GM12878 (cell line): ENCODE results near the gene ARHGAP26. TPM values are rescaled to one million over a fixed set of nuclear protein-coding genes. Genes with fewer than 3 reads are reported as not detected.

Source experiments
- ATAC-seq: fragments of 200-7000 bp; cut with Tn5 transposase; 3 replicates; pipeline ENCODE4 v1.9.1; 2020; ENCODE audit warnings: mild to moderate bottlenecking, moderate library complexity
- BruUV-seq: library from RNA; stranded (reverse); fragments of 400-500 nt; replicated peaks from 2 replicates; lab custom pipeline; 2021; lab: Mats Ljungman, UMichigan
- CTCF ChIA-PET: fragments of 300-600 bp; sonication (Branson Sonifier 250); formaldehyde crosslinking; extraction: SDS; loops from one replicate; lab custom pipeline; 2021; ENCODE audit warnings: inconsistent platforms; lab: Yijun Ruan, JAX
- POLR2A ChIA-PET: fragments of 350-600 bp; formaldehyde crosslinking; extraction: SDS; loops from one replicate; lab custom pipeline; 2021; ENCODE audit warnings: inconsistent platforms; lab: Charles Lee
- RAD21 ChIA-PET: fragments of 300-600 bp; sonication (Branson Sonifier 250); formaldehyde crosslinking; loops from one replicate; lab custom pipeline; 2023; ENCODE audit warnings: antibody characterized with exemption; ENCODE audit not compliant: unreplicated experiment; lab: Charles Lee
- SMC1A ChIA-PET: fragments of 300-600 bp; sonication (Branson Sonifier 250); formaldehyde crosslinking; loops from one replicate; lab custom pipeline; 2023; ENCODE audit not compliant: unreplicated experiment, uncharacterized antibody; lab: Charles Lee
- DNase-seq: peaks from one replicate; pipeline ENCODE4 v3.0.0-alpha.2; 2011; ENCODE audit warnings: low read depth, low spot score
- FAIRE-seq: peaks from 3 replicates; lab custom pipeline; 2011; peaks lifted over from hg19 to GRCh38; lab: Jason Lieb, UNC
- H2AFZ ChIP-seq: 2 replicates; pipeline ENCODE4 v1.6.0; 2011; ENCODE audit warnings: low read depth, low read length, control low read depth; ENCODE audit not compliant: control insufficient read depth
- H3K27ac ChIP-seq: 2 replicates; pipeline ENCODE4 v1.5.1; 2011; ENCODE audit warnings: control low read depth; ENCODE audit not compliant: control insufficient read depth, insufficient read depth
- H3K27me3 ChIP-seq, 2 experiments: replicated peaks in 1 of 2; 2 replicates each; pipeline versions ENCODE4 v1.6.0 to v1.6.1; 2011; ENCODE audit warnings: low read length in 1 of 2; ENCODE audit not compliant: control insufficient read depth in 2 of 2, insufficient read depth in 2 of 2
- H3K36me3 ChIP-seq, 2 experiments: 2 replicates each; pipeline ENCODE4 v1.5.1; 2011; ENCODE audit warnings: low read length in 1 of 2; ENCODE audit not compliant: control insufficient read depth in 2 of 2, insufficient read depth in 2 of 2
- H3K4me1 ChIP-seq: 2 replicates; pipeline ENCODE4 v1.6.1; 2011; ENCODE audit warnings: mild to moderate bottlenecking, low read length, moderate library complexity, mixed read lengths; ENCODE audit not compliant: control insufficient read depth, insufficient read depth
- H3K4me2 ChIP-seq: 2 replicates; pipeline ENCODE4 v1.6.0; 2011; ENCODE audit warnings: control low read depth; ENCODE audit not compliant: control insufficient read depth, insufficient read depth
- H3K4me3 ChIP-seq: fragments of 200-600 bp; sonication (generic); 2 replicates; pipeline ENCODE4 v1.5.1; 2016
- H3K79me2 ChIP-seq: 2 replicates; pipeline ENCODE4 v1.6.0; 2011; ENCODE audit warnings: low read length; ENCODE audit not compliant: control insufficient read depth, insufficient read depth
- H3K9ac ChIP-seq: 2 replicates; pipeline ENCODE4 v1.8.0; 2011; ENCODE audit warnings: low read length, control low read depth, mixed read lengths; ENCODE audit not compliant: control insufficient read depth, insufficient read depth
- H3K9me3 ChIP-seq: replicated peaks from 3 replicates; pipeline ENCODE4 v1.5.1; 2011; ENCODE audit warnings: mild to moderate bottlenecking, low read length; ENCODE audit not compliant: control insufficient read depth, insufficient read depth
- H4K20me1 ChIP-seq: 2 replicates; pipeline ENCODE4 v1.6.0; 2011; ENCODE audit not compliant: control insufficient read depth, insufficient read depth
- CBX5 ChIP-seq: sonication (generic); IDR thresholded peaks from 2 replicates; pipeline ENCODE4 v1.6.1; 2016; ENCODE audit warnings: low read depth, moderate library complexity, mild to moderate bottlenecking, inconsistent platforms
- EP300 ChIP-seq, 2 experiments: fragments of 150-350 bp in 1 of 2; IDR thresholded peaks; 2 replicates each; pipeline ENCODE4 v1.6.1; 2011 to 2012; ENCODE audit warnings: low read depth in 2 of 2, low read length in 2 of 2, borderline replicate concordance in 1 of 2, improper control_type of control experiment in 1 of 2, inconsistent platforms in 1 of 2; ENCODE audit not compliant: control insufficient read depth in 1 of 2
- NRF1 ChIP-seq: conservative IDR thresholded peaks from 2 replicates; pipeline ENCODE4 v1.6.1; 2011; ENCODE audit warnings: mild to moderate bottlenecking, low read depth, low read length, improper control_type of control experiment
- TCF3 ChIP-seq: IDR thresholded peaks from 2 replicates; pipeline ENCODE4 v1.6.1; 2012; ENCODE audit warnings: low read depth, mild to moderate bottlenecking, low read length, borderline replicate concordance; ENCODE audit not compliant: insufficient read depth
- ZNF384 ChIP-seq: IDR thresholded peaks from 2 replicates; pipeline ENCODE4 v1.6.1; 2012; ENCODE audit warnings: low read depth, mild to moderate bottlenecking, low read length, improper control_type of control experiment, borderline replicate concordance
- WGBS: methylation state at CpG from one replicate; pipeline ENCODE4 v1.1.6; 2016; ENCODE audit warnings: low lambda C conversion rate; ENCODE audit not compliant: insufficient replicate concordance, insufficient coverage; ENCODE audit errors: missing lambda C conversion rate; 5-methylcytosine and 5-hydroxymethylcytosine counted together
- in situ Hi-C: fragments of 300-500 bp; cut with MboI; formaldehyde crosslinking; loops from 9 replicates; pipeline ENCODE4 v1.14.3; 2018; ENCODE audit warnings: mixed read lengths
- intact Hi-C: fragments of 100-400 bp; cut with micrococcal nuclease; formaldehyde crosslinking; loops from one replicate; pipeline ENCODE4 v1.14.2; 2022; ENCODE audit not compliant: unreplicated experiment
- polyA plus RNA-seq, 11 experiments: library from polyadenylated mRNA; depleted of rRNA in 4 of 11; unstranded in 6 of 11; stranded (reverse) in 5 of 11; fragments of >200 nt; fragmentation: Nextera tagmentation in 4 of 11; fragmentation: Illumina TruSeq in 1 of 11; extraction: Ambion mirVana in 4 of 11; extraction: Trizol in 1 of 11; gene quantifications; 1 replicate in 1 of 11; 2 replicates in 10 of 11; pipeline versions ENCODE4 v1.2.1 to v1.2.3, GENCODE V29; 2011 to 2016; ENCODE audit warnings: inconsistent platforms in 2 of 11, missing spikeins in 2 of 11, low read depth in 1 of 11
- total RNA-seq, 4 experiments: library from RNA; depleted of rRNA in 3 of 4; stranded (reverse); fragments of >200 nt in 3 of 4; fragmentation: Illumina TruSeq in 1 of 4; extraction: Trizol in 1 of 4; gene quantifications; 2 replicates each; pipeline versions ENCODE4 v1.2.1 to v1.2.3, GENCODE V29; 2013 to 2021
- TF ChIP-seq, protein P1 (sequence below): fragments of 450-650 bp; IDR thresholded peaks from 2 replicates; pipeline ENCODE4 v1.6.1; 2016; ENCODE audit warnings: mild to moderate bottlenecking, moderate library complexity, borderline replicate concordance

ARHGAP26 gene
- total and polyA plus RNA-seq, 10 of the 15 experiments (the other 5 are each of a cell fraction or from before 2014, with no cell fraction given) = 9.4 to 41.5 (median 19.3) TPM

DNA sequence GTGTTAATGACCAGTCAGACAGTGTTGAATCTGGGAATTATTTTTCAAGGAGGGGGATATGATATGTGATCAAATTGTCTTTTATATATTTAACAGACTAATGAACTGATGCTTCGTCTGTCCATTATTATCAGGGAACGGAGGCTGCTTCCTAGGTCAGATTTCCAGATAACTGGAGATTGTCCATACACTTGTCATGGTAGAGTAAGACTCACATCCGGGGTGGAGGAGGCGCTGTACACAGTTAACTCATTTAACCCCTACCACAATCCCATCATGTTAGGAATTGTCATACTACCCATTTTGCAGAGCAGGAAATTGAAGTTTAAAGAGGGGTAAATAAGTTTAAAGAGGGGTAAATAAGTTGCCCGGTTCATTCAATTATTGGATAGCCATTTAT lies 55.9 kb downstream of the ARHGAP26 start (continued):
- TF ChIP-seq EP300 (IDR thresholded peaks at IDR 0.05; ENCODE audit: borderline replicate concordance in 1 of 2, control insufficient read depth in 1 of 2, low read depth in 2 of 2, low read length in 2 of 2) = no peak

DNA sequence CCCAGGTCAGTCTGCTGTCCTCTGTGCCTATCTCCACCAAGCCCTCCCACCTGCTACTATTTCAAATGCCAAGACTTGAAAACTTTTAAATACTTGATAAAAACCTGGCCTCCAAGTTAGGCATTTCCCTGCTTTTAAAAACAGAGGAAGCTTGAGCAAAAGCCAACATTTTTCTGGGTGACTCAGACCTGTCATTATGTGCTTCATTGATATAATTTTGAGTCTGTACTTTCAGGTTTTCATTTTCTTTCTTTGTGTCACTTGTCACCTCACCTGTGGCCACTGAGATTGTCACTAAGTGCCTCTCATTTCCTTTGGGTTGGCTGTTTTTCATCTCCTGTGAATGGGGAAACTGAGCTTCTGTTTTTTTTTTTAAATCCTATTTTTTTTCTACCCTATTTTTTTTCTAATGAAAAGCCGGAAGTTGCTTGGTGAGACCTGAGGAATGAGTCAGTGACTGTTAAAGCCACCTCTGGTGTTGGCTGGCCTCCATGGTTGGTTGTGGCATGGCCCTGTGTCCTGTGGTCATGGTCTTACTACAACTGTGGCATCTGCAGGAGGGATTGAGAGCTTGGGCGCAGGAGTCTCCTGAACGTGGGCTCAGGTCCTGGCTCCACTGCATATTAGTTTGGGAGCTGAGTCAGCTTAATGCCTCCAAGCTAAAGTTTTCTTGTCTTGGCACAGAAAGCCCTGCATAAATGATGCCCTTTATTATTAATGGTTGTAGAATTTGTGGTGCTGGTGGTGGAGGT lies 56.7 kb downstream of the ARHGAP26 start:
- Histone ChIP-seq H3K27ac (no peak overlapping the region), H3K4me3 (no peak overlapping the region), H3K27me3 (no peaks in the 10 kb centered on the region), H2AFZ (no peak overlapping the region), H3K79me2 (no peaks in the 10 kb centered on the region), H4K20me1 (no peaks in the 10 kb centered on the region), H3K9ac (no peak overlapping the region), H3K9me3 (no peaks in the 10 kb centered on the region), H3K4me2 (no peak overlapping the region), H3K4me1 (peaks cover 6% of the 10 kb centered on the region; the same call in 1 of the 2 replicates), H3K36me3 (no peaks in the 10 kb centered on the region)
- POLR2A ChIA-PET = no interaction called here
- DNase-seq = no peak
- intact Hi-C loops (no loop called here), in situ Hi-C loops (no loop called here)
- no peak for TF ChIP-seq NRF1
- no peak for TF ChIP-seq TCF3
- TF ChIP-seq, protein P1, sequence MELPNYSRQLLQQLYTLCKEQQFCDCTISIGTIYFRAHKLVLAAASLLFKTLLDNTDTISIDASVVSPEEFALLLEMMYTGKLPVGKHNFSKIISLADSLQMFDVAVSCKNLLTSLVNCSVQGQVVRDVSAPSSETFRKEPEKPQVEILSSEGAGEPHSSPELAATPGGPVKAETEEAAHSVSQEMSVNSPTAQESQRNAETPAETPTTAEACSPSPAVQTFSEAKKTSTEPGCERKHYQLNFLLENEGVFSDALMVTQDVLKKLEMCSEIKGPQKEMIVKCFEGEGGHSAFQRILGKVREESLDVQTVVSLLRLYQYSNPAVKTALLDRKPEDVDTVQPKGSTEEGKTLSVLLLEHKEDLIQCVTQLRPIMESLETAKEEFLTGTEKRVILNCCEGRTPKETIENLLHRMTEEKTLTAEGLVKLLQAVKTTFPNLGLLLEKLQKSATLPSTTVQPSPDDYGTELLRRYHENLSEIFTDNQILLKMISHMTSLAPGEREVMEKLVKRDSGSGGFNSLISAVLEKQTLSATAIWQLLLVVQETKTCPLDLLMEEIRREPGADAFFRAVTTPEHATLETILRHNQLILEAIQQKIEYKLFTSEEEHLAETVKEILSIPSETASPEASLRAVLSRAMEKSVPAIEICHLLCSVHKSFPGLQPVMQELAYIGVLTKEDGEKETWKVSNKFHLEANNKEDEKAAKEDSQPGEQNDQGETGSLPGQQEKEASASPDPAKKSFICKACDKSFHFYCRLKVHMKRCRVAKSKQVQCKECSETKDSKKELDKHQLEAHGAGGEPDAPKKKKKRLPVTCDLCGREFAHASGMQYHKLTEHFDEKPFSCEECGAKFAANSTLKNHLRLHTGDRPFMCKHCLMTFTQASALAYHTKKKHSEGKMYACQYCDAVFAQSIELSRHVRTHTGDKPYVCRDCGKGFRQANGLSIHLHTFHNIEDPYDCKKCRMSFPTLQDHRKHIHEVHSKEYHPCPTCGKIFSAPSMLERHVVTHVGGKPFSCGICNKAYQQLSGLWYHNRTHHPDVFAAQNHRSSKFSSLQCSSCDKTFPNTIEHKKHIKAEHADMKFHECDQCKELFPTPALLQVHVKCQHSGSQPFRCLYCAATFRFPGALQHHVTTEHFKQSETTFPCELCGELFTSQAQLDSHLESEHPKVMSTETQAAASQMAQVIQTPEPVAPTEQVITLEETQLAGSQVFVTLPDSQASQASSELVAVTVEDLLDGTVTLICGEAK = no peak
- TF ChIP-seq ZNF384 = peak; percentile 54; the same call in 1 of the 2 replicates
- no peak for TF ChIP-seq CBX5
- no peak for FAIRE-seq
- 13% methylated on average over 3 of the region's 3 CpGs for WGBS
- SMC1A ChIA-PET = interaction anchor here (1.1 kb wide), 1 partner anchor 23 kb away, joined by 5 read pairs; no protein-coding TSS in a partner anchor
- peak; percentile 75 for ATAC-seq
- BruUV-seq = no TSS peak
- RAD21 ChIA-PET = no interaction called here
- CTCF ChIA-PET = interaction anchor here (1.3 kb wide), 1 partner anchor 17 kb away, joined by 3 read pairs; no protein-coding TSS in a partner anchor
